ENCODE data around the gene SGIP1.

Gene SGIP1

DNA sequence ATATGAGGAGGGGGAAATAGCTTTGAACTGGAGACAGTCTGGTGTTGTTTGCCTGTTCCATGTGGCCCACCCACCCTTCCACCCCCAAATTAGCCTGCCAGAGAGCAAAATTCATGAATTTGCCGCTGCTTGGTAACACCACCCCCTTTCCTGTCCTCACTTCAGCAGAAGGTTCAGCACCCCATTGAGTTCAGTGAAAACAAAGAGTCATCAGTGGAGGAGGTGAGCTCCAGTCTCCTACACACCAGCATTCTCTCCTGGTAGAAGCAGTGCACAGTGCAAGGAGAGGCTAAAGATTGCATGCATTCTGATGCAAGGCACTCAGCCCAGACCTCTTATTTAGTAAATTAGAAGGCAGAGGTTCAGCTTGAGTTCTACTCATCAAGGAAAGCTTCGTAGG, 118.6 kb downstream of the SGIP1 start:
- TF ChIP-seq, protein P1, sequence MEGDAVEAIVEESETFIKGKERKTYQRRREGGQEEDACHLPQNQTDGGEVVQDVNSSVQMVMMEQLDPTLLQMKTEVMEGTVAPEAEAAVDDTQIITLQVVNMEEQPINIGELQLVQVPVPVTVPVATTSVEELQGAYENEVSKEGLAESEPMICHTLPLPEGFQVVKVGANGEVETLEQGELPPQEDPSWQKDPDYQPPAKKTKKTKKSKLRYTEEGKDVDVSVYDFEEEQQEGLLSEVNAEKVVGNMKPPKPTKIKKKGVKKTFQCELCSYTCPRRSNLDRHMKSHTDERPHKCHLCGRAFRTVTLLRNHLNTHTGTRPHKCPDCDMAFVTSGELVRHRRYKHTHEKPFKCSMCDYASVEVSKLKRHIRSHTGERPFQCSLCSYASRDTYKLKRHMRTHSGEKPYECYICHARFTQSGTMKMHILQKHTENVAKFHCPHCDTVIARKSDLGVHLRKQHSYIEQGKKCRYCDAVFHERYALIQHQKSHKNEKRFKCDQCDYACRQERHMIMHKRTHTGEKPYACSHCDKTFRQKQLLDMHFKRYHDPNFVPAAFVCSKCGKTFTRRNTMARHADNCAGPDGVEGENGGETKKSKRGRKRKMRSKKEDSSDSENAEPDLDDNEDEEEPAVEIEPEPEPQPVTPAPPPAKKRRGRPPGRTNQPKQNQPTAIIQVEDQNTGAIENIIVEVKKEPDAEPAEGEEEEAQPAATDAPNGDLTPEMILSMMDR (IDR thresholded peaks at IDR 0.05; ENCODE audit: low read depth, low read length, missing control alignments): no peak
- H3K4me3 ChIP-seq (ENCODE audit: low read depth, low read length): no peak overlapping the region
- no peak for DNase-seq (ENCODE audit: low read depth)

DNA sequence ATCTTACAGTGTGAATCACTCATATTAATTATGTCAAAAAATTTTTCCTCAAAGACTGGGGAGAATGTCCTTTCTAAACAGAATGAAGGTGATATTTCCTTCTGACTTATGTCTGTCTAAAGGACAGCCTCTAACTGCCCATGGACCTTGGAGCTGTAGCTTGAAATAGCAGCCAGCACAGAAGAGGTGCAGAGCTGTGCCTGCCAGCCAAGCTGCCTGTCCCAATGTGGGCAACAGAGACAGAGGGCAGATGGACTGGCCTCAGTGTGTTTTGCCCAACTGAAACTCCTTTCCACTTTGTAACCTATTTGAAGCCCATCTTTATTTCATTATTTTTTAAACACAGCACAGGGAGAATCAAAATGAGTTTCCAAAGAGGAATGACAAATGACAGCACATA, 120.7 kb downstream of the SGIP1 start:
- no peak for DNase-seq (ENCODE audit: low read depth)
- TF ChIP-seq, protein P1 (IDR thresholded peaks at IDR 0.05; ENCODE audit: low read depth, low read length, missing control alignments): no peak
- H3K4me3 ChIP-seq (ENCODE audit: low read depth, low read length): no peak overlapping the region

- no peak overlapping the region for H3K4me3 ChIP-seq (ENCODE audit: low read depth, low read length)
- TF ChIP-seq, protein P1 (IDR thresholded peaks at IDR 0.05; ENCODE audit: low read depth, low read length, missing control alignments): no peak
- no peak for DNase-seq (ENCODE audit: low read depth)
Observed at GRCh38 chr1:66671455-66671854, 137.5 kb downstream of the SGIP1 start.

DNA sequence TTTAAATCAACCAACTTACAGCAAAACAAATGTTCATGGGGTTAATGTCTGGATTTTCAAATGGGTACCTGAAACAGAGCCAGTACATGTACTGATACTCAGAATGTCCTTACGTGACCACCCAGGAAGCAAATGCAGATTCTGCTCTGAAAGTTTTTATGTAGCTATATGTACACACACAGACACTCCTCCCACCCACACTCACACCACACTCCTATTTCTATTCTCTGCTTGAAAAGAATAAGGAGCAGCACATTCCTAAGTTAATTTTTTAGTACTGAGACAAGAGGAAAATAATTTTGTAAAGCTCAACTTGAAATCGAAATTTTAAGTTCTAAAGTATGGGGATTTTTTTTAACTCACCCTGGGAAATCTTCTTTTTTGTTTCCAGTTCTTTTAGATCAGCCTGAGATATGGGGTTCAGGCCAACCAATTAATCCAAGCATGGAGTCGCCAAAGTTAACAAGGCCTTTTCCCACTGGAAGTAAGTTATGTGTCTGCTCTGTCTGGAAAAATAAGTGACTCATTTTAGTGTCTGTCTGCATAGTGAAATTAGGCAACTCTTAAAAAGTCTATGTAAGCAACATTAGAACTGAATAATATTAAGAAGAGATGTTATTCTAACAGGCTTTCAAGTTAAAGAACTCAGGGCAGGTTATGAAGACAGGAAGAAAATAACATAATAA, 142.8 kb downstream of the SGIP1 start:
- TF ChIP-seq, protein P1 (IDR thresholded peaks at IDR 0.05; ENCODE audit: low read depth, low read length, missing control alignments): no peak
- DNase-seq (ENCODE audit: low read depth): no peak
- H3K4me3 ChIP-seq (ENCODE audit: low read depth, low read length): no peak overlapping the region

GRCh38 chr1:66678146-66678545, 144.2 kb downstream of the SGIP1 start:
- TF ChIP-seq, protein P1 (IDR thresholded peaks at IDR 0.05; ENCODE audit: low read depth, low read length, missing control alignments): no peak
- no peak overlapping the region for H3K4me3 ChIP-seq (ENCODE audit: low read depth, low read length)
- no peak for DNase-seq (ENCODE audit: low read depth)

GRCh38 chr1:66679140-66679539, 145.2 kb downstream of the SGIP1 start:
- TF ChIP-seq, protein P1 (IDR thresholded peaks at IDR 0.05; ENCODE audit: low read depth, low read length, missing control alignments): no peak
- no peak for DNase-seq (ENCODE audit: low read depth)
- no peak overlapping the region for H3K4me3 ChIP-seq (ENCODE audit: low read depth, low read length)

DNA sequence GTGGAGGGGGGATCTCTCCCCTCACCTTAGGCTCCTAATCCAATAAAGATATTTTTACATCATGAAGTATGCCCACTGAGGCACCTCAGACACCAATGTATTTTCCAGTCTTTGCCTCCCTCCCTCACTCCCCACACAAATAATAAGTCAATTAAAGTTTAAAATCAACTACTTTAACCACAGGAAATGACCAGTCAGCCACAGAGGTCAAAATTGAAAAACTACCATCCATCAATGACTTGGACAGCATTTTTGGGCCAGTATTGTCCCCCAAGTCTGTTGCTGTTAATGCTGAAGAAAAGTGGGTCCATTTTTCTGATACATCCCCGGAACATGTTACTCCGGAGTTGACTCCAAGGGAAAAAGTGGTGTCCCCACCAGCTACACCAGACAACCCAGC, 147.7 kb downstream of the SGIP1 start:
- TF ChIP-seq, protein P1 (IDR thresholded peaks at IDR 0.05; ENCODE audit: low read depth, low read length, missing control alignments): no peak
- no peak for DNase-seq (ENCODE audit: low read depth)
- H3K4me3 ChIP-seq (ENCODE audit: low read depth, low read length): no peak overlapping the region
